Measurements from ENCODE around the gene LGALS7B.

GRCh38 chr19:38742296-38742695, 46.7 kb upstream of the LGALS7B start:
- TF ChIP-seq CTCF (IDR thresholded peaks at IDR 0.05) (no peak), POLR2AphosphoS5 (IDR thresholded peaks at IDR 0.05) (no peak), EP300 (IDR thresholded peaks at IDR 0.05) (no peak)
